K562 (cell line): ENCODE results near the gene GAK. TPM values are rescaled to one million over a fixed set of nuclear protein-coding genes. Genes with fewer than 3 reads are reported as not detected.

Experiments used
- ATAC-seq: fragments of 200-7000 bp; cut with Tn5 transposase; 3 replicates; pipeline ENCODE4 v1.9.1; 2020; ENCODE audit warnings: moderate library complexity
- BruUV-seq: library from RNA; stranded (reverse); fragments of 400-500 nt; replicated peaks from 2 replicates; lab custom pipeline; 2021; lab: Mats Ljungman, UMichigan
- CTCF ChIA-PET: fragments of 300-600 bp; formaldehyde crosslinking; extraction: SDS; loops from one replicate; lab custom pipeline; 2021; ENCODE audit warnings: low intra/inter-chr PET ratio; lab: Yijun Ruan, JAX
- POLR2A ChIA-PET: fragments of 300-600, 350-650 bp; sonication (Branson Sonifier 250); formaldehyde crosslinking; extraction: SDS; loops from one replicate; lab custom pipeline; 2021; ENCODE audit warnings: antibody characterized with exemption, inconsistent platforms; lab: Yijun Ruan, JAX
- DNase-seq, 4 experiments: peaks; one replicate each; pipeline versions ENCODE4 v3.0.0 to v3.0.0-alpha.2; 2011 to 2018; ENCODE audit warnings: low spot score in 3 of 4, mixed read lengths in 3 of 4; ENCODE audit errors: extremely low read depth in 1 of 4
- FAIRE-seq: peaks from 2 replicates; lab custom pipeline; 2011; peaks lifted over from hg19 to GRCh38; lab: Jason Lieb, UNC
- H2AFZ ChIP-seq: 2 replicates; pipeline ENCODE4 v1.6.0; 2011; ENCODE audit warnings: low read depth, low read length, control low read depth, inconsistent platforms
- H3K27ac ChIP-seq: fragments of 200-600 bp; 3 replicates; pipeline ENCODE4 v1.8.0; 2011; ENCODE audit warnings: low read depth, mild to moderate bottlenecking, control low read depth, inconsistent platforms, low read length, moderate library complexity, mixed read lengths; ENCODE audit errors: extremely low read depth
- H3K27me3 ChIP-seq, 2 experiments: fragments of 300-600 bp in 1 of 2; 2 replicates in 1 of 2; 3 replicates in 1 of 2; pipeline versions ENCODE4 v1.6.0 to v1.8.0; 2011; ENCODE audit warnings: inconsistent platforms in 2 of 2, low read length in 2 of 2, mild to moderate bottlenecking in 1 of 2, mixed read lengths in 1 of 2, moderate library complexity in 1 of 2; ENCODE audit not compliant: control insufficient read depth in 2 of 2, insufficient read depth in 2 of 2
- H3K36me3 ChIP-seq: fragments of 300-600 bp; 3 replicates; pipeline ENCODE4 v1.8.0; 2011; ENCODE audit warnings: mild to moderate bottlenecking, low read length, inconsistent platforms; ENCODE audit not compliant: control insufficient read depth, insufficient read depth
- H3K4me1 ChIP-seq, 2 experiments: fragments of 200-600 bp in 1 of 2; replicated peaks in 1 of 2; 2 replicates in 1 of 2; 3 replicates in 1 of 2; pipeline versions ENCODE4 v1.5.1 to v1.8.0; 2011; ENCODE audit warnings: inconsistent platforms in 2 of 2, low read length in 2 of 2, mild to moderate bottlenecking in 1 of 2, mixed read lengths in 1 of 2, moderate library complexity in 1 of 2; ENCODE audit not compliant: control insufficient read depth in 2 of 2, insufficient read depth in 2 of 2
- H3K4me2 ChIP-seq: 2 replicates; pipeline ENCODE4 v1.6.1; 2011; ENCODE audit warnings: low read length, control low read depth, inconsistent platforms, mixed read lengths; ENCODE audit not compliant: insufficient read depth
- H3K4me3 ChIP-seq: fragments of 200-600 bp; sonication (generic), shearing (Covaris generic); 2 replicates; pipeline ENCODE4 v1.5.1; 2016; ENCODE audit warnings: control low read depth, inconsistent platforms
- H3K79me2 ChIP-seq: fragments of 200-600 bp; 3 replicates; pipeline ENCODE4 v1.8.0; 2011; ENCODE audit warnings: low read length, inconsistent platforms; ENCODE audit not compliant: control insufficient read depth, insufficient read depth
- H3K9ac ChIP-seq, 2 experiments: 2 replicates each; pipeline versions ENCODE4 v1.6.0 to v1.6.1; 2011; ENCODE audit warnings: low read depth in 2 of 2, low read length in 2 of 2, control low read depth in 1 of 2, inconsistent platforms in 1 of 2, mild to moderate bottlenecking in 1 of 2, mixed read lengths in 1 of 2; ENCODE audit not compliant: insufficient read depth in 1 of 2
- H3K9me1 ChIP-seq: one replicate; pipeline ENCODE4 v1.6.0; 2011; ENCODE audit warnings: inconsistent platforms, mild to moderate bottlenecking, low read length, moderate library complexity; ENCODE audit not compliant: control insufficient read depth, insufficient read depth
- H3K9me3 ChIP-seq: replicated peaks from 2 replicates; pipeline ENCODE4 v1.5.1; 2011; ENCODE audit warnings: low read depth, low read length, inconsistent platforms; ENCODE audit not compliant: control insufficient read depth, insufficient read depth
- H4K20me1 ChIP-seq: replicated peaks from 2 replicates; pipeline ENCODE4 v1.6.1; 2011; ENCODE audit warnings: low read length, inconsistent platforms, mixed read lengths; ENCODE audit not compliant: control insufficient read depth, insufficient read depth
- CUX1 ChIP-seq: fragments of 200-800 bp; sonication (Bioruptor generic); IDR thresholded peaks from 2 replicates; pipeline ENCODE4 v1.6.1; 2016; ENCODE audit warnings: missing genetic modification characterization, missing compliant biosample characterization
- DNMT1 ChIP-seq: fragments of 450-650 bp; IDR thresholded peaks from 2 replicates; pipeline ENCODE4 v1.6.1; 2016; ENCODE audit warnings: antibody characterized with exemption, mild to moderate bottlenecking
- GABPB1 ChIP-seq: sonication (generic); formaldehyde crosslinking; IDR thresholded peaks from 2 replicates; pipeline ENCODE4 v1.8.0; 2022; ENCODE audit warnings: mild to moderate bottlenecking, missing genetic modification reagents
- GATA2 ChIP-seq: sonication (generic); formaldehyde crosslinking; IDR thresholded peaks from 2 replicates; pipeline ENCODE4 v1.4.0; 2020; ENCODE audit warnings: mild to moderate bottlenecking, missing genetic modification reagents
- HLTF ChIP-seq: fragments of 450-650 bp; IDR thresholded peaks from 2 replicates; pipeline ENCODE4 v1.6.1; 2016
- HMG20A ChIP-seq: fragments of 450-650 bp; formaldehyde crosslinking; conservative IDR thresholded peaks from 2 replicates; pipeline ENCODE4 v1.4.0; 2020; ENCODE audit warnings: mild to moderate bottlenecking, mixed read lengths
- NEUROD1 ChIP-seq: fragments of 150-350 bp; IDR thresholded peaks from 2 replicates; pipeline ENCODE4 v1.6.1; 2014; ENCODE audit warnings: borderline replicate concordance, low read length, low read depth; ENCODE audit not compliant: partially characterized antibody
- POLR3G ChIP-seq: IDR thresholded peaks from 2 replicates; pipeline ENCODE4 v1.6.1; 2011; ENCODE audit not compliant: insufficient read length, insufficient replicate concordance; ENCODE audit errors: extremely low read depth
- RHOXF2B ChIP-seq: fragments of 250-450 bp; sonication (Bioruptor Pico); conservative IDR thresholded peaks from 2 replicates; pipeline ENCODE4 v1.5.1; 2021
- ZNF197 ChIP-seq: fragments of 200-800 bp; sonication (Bioruptor generic); IDR thresholded peaks from 2 replicates; pipeline ENCODE4 v1.6.1; 2016; ENCODE audit warnings: low read depth, missing genetic modification characterization, missing compliant biosample characterization
- ZNF551 ChIP-seq: fragments of 250-450 bp; sonication (Bioruptor Pico); IDR thresholded peaks from 2 replicates; pipeline ENCODE4 v1.5.0; 2021; ENCODE audit warnings: mild to moderate bottlenecking, moderate library complexity
- ZNF780A ChIP-seq: fragments of 250-450 bp; sonication (Bioruptor Pico); IDR thresholded peaks from 2 replicates; pipeline ENCODE4 v1.5.0; 2021; ENCODE audit warnings: mild to moderate bottlenecking
- WGBS: fragments of 100-300 bp; shearing (Covaris generic); methylation state at CpG from one replicate; pipeline ENCODE4 v1.1.6; 2016; ENCODE audit warnings: low coverage, mixed read lengths; ENCODE audit not compliant: insufficient coverage; ENCODE audit errors: missing lambda C conversion rate; 5-methylcytosine and 5-hydroxymethylcytosine counted together
- in situ Hi-C: fragments of 300-500 bp; cut with MboI; formaldehyde crosslinking; loops from 4 replicates; pipeline ENCODE4 v1.15.0; 2018; ENCODE audit warnings: inconsistent platforms, mixed read lengths
- intact Hi-C: fragments of 100-400 bp; cut with micrococcal nuclease; formaldehyde crosslinking; loops from 2 replicates; pipeline ENCODE4 v1.14.2; 2022
- polyA plus RNA-seq, 8 experiments: library from polyadenylated mRNA; depleted of rRNA in 4 of 8; stranded (reverse) in 5 of 8; unstranded in 3 of 8; fragments of >200 nt; fragmentation: Nextera tagmentation in 2 of 8; fragmentation: Illumina TruSeq in 1 of 8; extraction: Ambion mirVana in 2 of 8; extraction: Trizol in 1 of 8; gene quantifications; 2 replicates each; pipeline versions ENCODE4 v1.2.1 to v1.2.3, GENCODE V29; 2011 to 2014; ENCODE audit warnings: inconsistent platforms in 1 of 8, missing spikeins in 1 of 8
- total RNA-seq, 7 experiments: library from RNA; depleted of rRNA in 6 of 7; stranded (reverse); fragments of >200 nt in 6 of 7; fragmentation: Illumina TruSeq in 2 of 7; extraction: Trizol in 2 of 7; gene quantifications; 2 replicates each; pipeline versions ENCODE4 v1.2.1 to v1.2.3, GENCODE V29; 2011 to 2021; ENCODE audit warnings: low replicate concordance in 1 of 7

Gene GAK
- total and polyA plus RNA-seq, 9 of the 15 experiments (the other 6 are each of a cell fraction or from before 2014, with no cell fraction given): 1.3 to 102 (median 16.2) TPM

GRCh38 chr4:867526-868250, 64.4 kb downstream of the GAK start:
- no peaks in the 10 kb centered on the region for H3K9me1 ChIP-seq
- ChIA-PET CTCF (no interaction called here), POLR2A (no interaction called here)
- no peak overlapping the region for H2AFZ ChIP-seq
- DNase-seq (no peak), FAIRE-seq (no peak), ATAC-seq (no peak)
- in situ Hi-C loops (no loop called here), intact Hi-C loops (no loop called here)
- no peaks in the 10 kb centered on the region for H4K20me1 ChIP-seq
- H3K4me3 ChIP-seq: no peak overlapping the region
- H3K27ac ChIP-seq: no peak overlapping the region
- 97% methylated on average over 17 of the region's 26 CpGs for WGBS
- no peaks in the 10 kb centered on the region for H3K79me2 ChIP-seq
- H3K4me1 ChIP-seq: peaks cover 0 to 21% of the 10 kb centered on the region in 2 experiments; a peak in 1 of 5 replicates
- no peaks in the 10 kb centered on the region for H3K27me3 ChIP-seq
- no TSS peak for BruUV-seq
- H3K9me3 ChIP-seq: peaks cover 4% of the 10 kb centered on the region; the same call in 1 of the 2 replicates
- H3K9ac ChIP-seq: no peak overlapping the region
- H3K4me2 ChIP-seq: no peak overlapping the region
- peaks cover 87% of the 10 kb centered on the region; the same call in 2 of the 3 replicates for H3K36me3 ChIP-seq
- no peak for TF ChIP-seq GABPB1
- no peak for TF ChIP-seq GATA2 (CRISPR knock-in tag)
- no peak for TF ChIP-seq DNMT1
- TF ChIP-seq HLTF: no peak
- TF ChIP-seq CUX1 (CRISPR knock-in tag): no peak
- no peak for TF ChIP-seq POLR3G
- no peak for TF ChIP-seq RHOXF2B (CRISPR knock-in tag)
- no peak for TF ChIP-seq ZNF197 (CRISPR knock-in tag)
- no peak for TF ChIP-seq NEUROD1
- no peak for TF ChIP-seq HMG20A (CRISPR knock-in tag)
- no peak for TF ChIP-seq ZNF551
- TF ChIP-seq ZNF780A (CRISPR knock-in tag): no peak
